Measurements from ENCODE around the gene SVEP1. TPM values are rescaled to one million over a fixed set of nuclear protein-coding genes. Genes with fewer than 3 reads are reported as not detected.

SVEP1 gene
- total RNA-seq, 1 experiment from 2014 or later = not detected

DNA sequence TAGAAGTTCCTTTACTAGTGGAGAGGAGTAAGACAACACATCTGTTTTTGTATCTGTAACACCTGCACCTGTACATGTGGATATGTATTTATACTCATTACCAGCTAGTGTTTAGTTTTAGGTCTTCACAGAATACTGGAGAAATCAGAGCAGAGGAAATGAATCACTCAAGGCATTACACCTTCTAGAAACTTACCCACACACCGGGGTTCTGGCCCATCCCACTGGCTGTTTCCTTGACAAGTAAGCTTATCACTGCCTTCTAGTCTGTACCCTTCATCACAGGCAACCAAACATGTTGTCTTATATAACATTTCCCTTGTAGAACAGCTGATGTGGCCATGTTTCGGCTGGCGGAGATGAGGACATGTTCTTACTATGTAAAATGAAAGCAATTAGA is 76.7 kb downstream of the SVEP1 start:
- no peak overlapping the region for H3K4me3 ChIP-seq (ENCODE audit: low read length)
- H3K4me2 ChIP-seq (ENCODE audit: low read depth, low read length, poor library complexity, severe bottlenecking) = no peak overlapping the region

DNA sequence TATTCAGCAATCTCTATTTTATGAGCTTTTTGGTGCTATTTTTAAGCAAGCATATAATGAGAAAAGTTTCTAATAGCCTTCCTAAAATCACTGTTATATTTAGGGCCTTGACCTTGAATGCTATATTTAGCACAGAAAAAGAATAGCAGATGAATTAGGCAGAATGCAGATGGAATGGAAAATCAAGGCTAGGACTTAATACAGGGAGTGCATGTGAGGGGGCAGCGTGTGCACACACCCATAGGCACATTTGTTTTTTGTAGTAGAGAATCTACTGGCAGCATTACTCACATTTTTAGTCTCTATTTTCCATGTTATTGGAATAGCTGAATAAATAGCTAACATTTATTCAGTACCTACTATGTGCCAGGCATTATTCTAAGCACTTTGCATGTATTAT is 79.9 kb downstream of the SVEP1 start:
- H3K9me3 ChIP-seq (ENCODE audit: low read length) = no peaks in the 10 kb centered on the region
- H3K9me2 ChIP-seq (replicated peaks; ENCODE audit: insufficient read depth, low read length) = no peaks in the 10 kb centered on the region
- H2AFZ ChIP-seq (ENCODE audit: low read length) = no peak overlapping the region
- no peak overlapping the region for H3K27ac ChIP-seq (ENCODE audit: low read length)
- no peak for DNase-seq
- H3K27me3 ChIP-seq (ENCODE audit: low read length) = no peaks in the 10 kb centered on the region
- no peaks in the 10 kb centered on the region for H3K4me1 ChIP-seq (ENCODE audit: low read length)
- H3K4me2 ChIP-seq (ENCODE audit: low read depth, low read length, poor library complexity, severe bottlenecking) = no peak overlapping the region
- H3K9ac ChIP-seq (ENCODE audit: low read length) = no peak overlapping the region
- H3K36me3 ChIP-seq (ENCODE audit: insufficient read depth, low read length) = no peaks in the 10 kb centered on the region
- H3K79me2 ChIP-seq (ENCODE audit: low read length) = no peaks in the 10 kb centered on the region
- no peaks in the 10 kb centered on the region for H4K20me1 ChIP-seq (ENCODE audit: insufficient read depth, low read depth, low read length)
- no peak overlapping the region for H3K4me3 ChIP-seq (ENCODE audit: low read length)

More for the DNA sequence above, 76.7 kb downstream of the SVEP1 start:
- Histone ChIP-seq H3K9me2 (replicated peaks; ENCODE audit: insufficient read depth, low read length) (no peaks in the 10 kb centered on the region), H3K27me3 (ENCODE audit: low read length) (no peaks in the 10 kb centered on the region), H3K9me3 (ENCODE audit: low read length) (no peaks in the 10 kb centered on the region), H4K20me1 (ENCODE audit: insufficient read depth, low read depth, low read length) (no peaks in the 10 kb centered on the region), H3K9ac (ENCODE audit: low read length) (no peak overlapping the region), H3K4me1 (ENCODE audit: low read length) (no peaks in the 10 kb centered on the region), H3K36me3 (ENCODE audit: insufficient read depth, low read length) (no peaks in the 10 kb centered on the region), H3K27ac (ENCODE audit: low read length) (no peak overlapping the region), H3K79me2 (ENCODE audit: low read length) (no peaks in the 10 kb centered on the region), H2AFZ (ENCODE audit: low read length) (no peak overlapping the region)
- no peak for DNase-seq

DNA sequence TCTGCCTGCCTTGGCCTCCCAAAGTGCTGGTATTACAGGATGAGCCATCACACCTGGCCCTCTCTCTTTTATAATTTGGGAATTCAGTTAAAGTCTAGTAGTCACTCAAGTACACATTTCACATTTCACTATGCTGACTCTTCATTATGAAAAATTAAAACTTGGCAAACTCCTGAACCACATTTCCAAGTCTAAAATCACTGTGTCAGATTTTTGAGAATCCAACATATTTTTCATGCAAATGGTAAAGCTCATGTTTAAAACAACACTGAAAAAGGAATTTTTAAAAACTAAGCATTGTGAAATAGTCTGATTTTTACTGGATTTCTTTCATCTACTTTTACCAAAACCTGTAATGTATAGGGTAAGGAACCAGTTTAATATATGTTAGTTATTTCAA is 92.3 kb downstream of the SVEP1 start:
- Histone ChIP-seq H3K9me3 (ENCODE audit: low read length) (no peaks in the 10 kb centered on the region), H3K9me2 (replicated peaks; ENCODE audit: insufficient read depth, low read length) (no peaks in the 10 kb centered on the region)

DNA sequence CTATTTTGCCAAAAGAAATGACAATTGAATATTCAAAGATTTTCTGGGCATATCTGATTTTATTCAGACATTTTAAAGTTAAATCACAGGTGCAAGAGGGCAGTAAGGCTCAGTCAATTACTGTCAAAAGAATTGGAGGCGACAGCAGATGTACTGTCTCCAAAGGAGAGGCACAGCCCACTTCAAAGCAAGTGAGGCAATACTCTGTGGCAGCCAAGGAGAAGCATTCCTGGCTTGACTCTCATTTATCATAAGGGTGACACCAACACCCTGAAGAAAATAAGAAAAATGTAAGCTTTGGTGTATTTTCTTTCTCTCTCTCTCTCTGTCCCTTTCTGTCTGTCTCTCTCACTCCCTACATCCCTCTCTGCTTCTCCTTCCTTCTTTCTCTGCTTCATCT is 93.3 kb downstream of the SVEP1 start:
- no peaks in the 10 kb centered on the region for H3K9me2 ChIP-seq (replicated peaks; ENCODE audit: insufficient read depth, low read length)

More for the DNA sequence above, 92.3 kb downstream of the SVEP1 start:
- no peaks in the 10 kb centered on the region for H4K20me1 ChIP-seq (ENCODE audit: insufficient read depth, low read depth, low read length)
- H3K79me2 ChIP-seq (ENCODE audit: low read length) = no peaks in the 10 kb centered on the region
- H3K27me3 ChIP-seq (ENCODE audit: low read length) = no peaks in the 10 kb centered on the region
- no peak for DNase-seq
- H3K4me3 ChIP-seq (ENCODE audit: low read length) = no peak overlapping the region
- H3K4me1 ChIP-seq (ENCODE audit: low read length) = no peaks in the 10 kb centered on the region
- no peaks in the 10 kb centered on the region for H3K36me3 ChIP-seq (ENCODE audit: insufficient read depth, low read length)
- no peak overlapping the region for H3K4me2 ChIP-seq (ENCODE audit: low read depth, low read length, poor library complexity, severe bottlenecking)
- no peak overlapping the region for H2AFZ ChIP-seq (ENCODE audit: low read length)
- no peak overlapping the region for H3K27ac ChIP-seq (ENCODE audit: low read length)
- H3K9ac ChIP-seq (ENCODE audit: low read length) = no peak overlapping the region

DNA sequence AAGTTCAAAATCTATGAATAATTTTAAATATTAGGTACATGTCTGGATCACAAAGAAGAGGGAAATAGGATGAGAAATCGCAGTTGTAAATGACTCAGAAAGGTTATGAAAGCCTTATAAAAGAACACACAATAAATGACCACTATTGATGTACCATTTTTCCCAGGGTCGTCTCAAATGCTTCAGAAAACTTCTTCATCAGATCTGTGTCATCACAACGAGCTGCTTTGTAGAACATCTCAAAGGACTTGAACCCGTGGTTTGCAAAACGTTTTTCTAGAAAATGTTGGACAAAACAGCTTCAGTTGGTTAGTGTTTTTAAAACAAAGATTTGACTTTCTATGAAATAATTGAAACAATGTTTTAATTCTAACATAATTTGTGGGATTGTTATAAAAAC is 100.1 kb downstream of the SVEP1 start:
- H3K9me3 ChIP-seq (ENCODE audit: low read length) = no peaks in the 10 kb centered on the region
- H3K4me3 ChIP-seq (ENCODE audit: low read length) = no peak overlapping the region
- no peak overlapping the region for H3K9ac ChIP-seq (ENCODE audit: low read length)
- no peaks in the 10 kb centered on the region for H3K9me2 ChIP-seq (replicated peaks; ENCODE audit: insufficient read depth, low read length)
- H3K27me3 ChIP-seq (ENCODE audit: low read length) = no peaks in the 10 kb centered on the region
- no peak overlapping the region for H2AFZ ChIP-seq (ENCODE audit: low read length)
- H3K4me1 ChIP-seq (ENCODE audit: low read length) = no peaks in the 10 kb centered on the region
- no peak overlapping the region for H3K4me2 ChIP-seq (ENCODE audit: low read depth, low read length, poor library complexity, severe bottlenecking)
- H3K27ac ChIP-seq (ENCODE audit: low read length) = no peak overlapping the region
- no peaks in the 10 kb centered on the region for H3K79me2 ChIP-seq (ENCODE audit: low read length)
- no peak for DNase-seq
- H3K36me3 ChIP-seq (ENCODE audit: insufficient read depth, low read length) = no peaks in the 10 kb centered on the region
- H4K20me1 ChIP-seq (ENCODE audit: insufficient read depth, low read depth, low read length) = no peaks in the 10 kb centered on the region

More for the DNA sequence above, 93.3 kb downstream of the SVEP1 start:
- no peak overlapping the region for H3K4me2 ChIP-seq (ENCODE audit: low read depth, low read length, poor library complexity, severe bottlenecking)
- H3K79me2 ChIP-seq (ENCODE audit: low read length) = no peaks in the 10 kb centered on the region
- no peak overlapping the region for H2AFZ ChIP-seq (ENCODE audit: low read length)
- H3K4me1 ChIP-seq (ENCODE audit: low read length) = no peaks in the 10 kb centered on the region
- H3K4me3 ChIP-seq (ENCODE audit: low read length) = no peak overlapping the region
- no peak overlapping the region for H3K9ac ChIP-seq (ENCODE audit: low read length)
- no peak overlapping the region for H3K27ac ChIP-seq (ENCODE audit: low read length)
- no peaks in the 10 kb centered on the region for H4K20me1 ChIP-seq (ENCODE audit: insufficient read depth, low read depth, low read length)
- no peaks in the 10 kb centered on the region for H3K36me3 ChIP-seq (ENCODE audit: insufficient read depth, low read length)
- no peaks in the 10 kb centered on the region for H3K27me3 ChIP-seq (ENCODE audit: low read length)
- no peaks in the 10 kb centered on the region for H3K9me3 ChIP-seq (ENCODE audit: low read length)
- no peak for DNase-seq

DNA sequence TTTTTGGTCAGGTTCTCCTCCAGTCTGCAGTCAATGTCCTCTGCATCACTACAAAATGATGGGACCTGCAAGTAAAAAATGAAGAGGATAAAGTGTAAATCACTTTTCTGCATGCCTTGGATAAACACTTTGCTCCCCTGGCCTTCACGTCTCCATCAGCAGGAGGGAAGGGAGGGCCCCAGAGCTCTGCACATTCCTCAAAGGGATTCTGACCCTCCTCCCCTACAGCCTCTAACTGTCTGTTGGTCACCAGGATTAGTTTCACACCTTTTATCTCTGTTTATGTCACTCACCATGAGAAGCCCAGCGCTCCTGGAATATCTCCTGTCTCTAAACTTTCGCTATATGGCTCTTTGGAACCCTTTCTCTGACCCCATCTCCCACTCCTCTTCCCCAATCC is 103.3 kb downstream of the SVEP1 start:
- Histone ChIP-seq H3K9ac (ENCODE audit: low read length) (no peak overlapping the region), H3K27ac (ENCODE audit: low read length) (no peak overlapping the region), H2AFZ (ENCODE audit: low read length) (no peak overlapping the region), H3K36me3 (ENCODE audit: insufficient read depth, low read length) (no peaks in the 10 kb centered on the region), H4K20me1 (ENCODE audit: insufficient read depth, low read depth, low read length) (no peaks in the 10 kb centered on the region), H3K9me2 (replicated peaks; ENCODE audit: insufficient read depth, low read length) (no peaks in the 10 kb centered on the region), H3K4me3 (ENCODE audit: low read length) (no peak overlapping the region), H3K9me3 (ENCODE audit: low read length) (no peaks in the 10 kb centered on the region), H3K4me2 (ENCODE audit: low read depth, low read length, poor library complexity, severe bottlenecking) (no peak overlapping the region), H3K79me2 (ENCODE audit: low read length) (no peaks in the 10 kb centered on the region), H3K4me1 (ENCODE audit: low read length) (no peaks in the 10 kb centered on the region), H3K27me3 (ENCODE audit: low read length) (no peaks in the 10 kb centered on the region)
- DNase-seq = no peak

DNA sequence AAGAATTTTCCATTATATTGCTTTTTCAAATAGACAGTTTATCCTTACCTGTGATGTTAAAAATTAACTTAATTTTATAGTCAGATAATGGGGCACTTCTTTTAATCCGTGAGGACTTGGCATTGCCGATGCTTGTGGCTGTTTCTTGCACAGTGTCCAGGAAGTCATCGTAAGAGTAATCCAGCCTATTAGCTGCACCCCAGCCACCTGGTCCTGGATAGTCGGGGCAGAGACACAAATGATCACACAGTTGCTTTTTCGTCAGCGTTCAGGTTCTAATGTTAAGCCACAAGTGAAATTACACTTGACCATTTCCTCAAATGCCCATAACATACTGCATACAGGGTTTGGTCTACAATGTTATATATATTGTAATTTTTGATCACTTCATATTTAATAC is 107.4 kb downstream of the SVEP1 start:
- H3K4me2 ChIP-seq (ENCODE audit: low read depth, low read length, poor library complexity, severe bottlenecking) = no peak overlapping the region
- no peaks in the 10 kb centered on the region for H3K36me3 ChIP-seq (ENCODE audit: insufficient read depth, low read length)
- no peaks in the 10 kb centered on the region for H3K4me1 ChIP-seq (ENCODE audit: low read length)
- DNase-seq = no peak
- no peak overlapping the region for H2AFZ ChIP-seq (ENCODE audit: low read length)
- no peaks in the 10 kb centered on the region for H3K9me2 ChIP-seq (replicated peaks; ENCODE audit: insufficient read depth, low read length)
- no peaks in the 10 kb centered on the region for H4K20me1 ChIP-seq (ENCODE audit: insufficient read depth, low read depth, low read length)
- no peaks in the 10 kb centered on the region for H3K9me3 ChIP-seq (ENCODE audit: low read length)
- no peaks in the 10 kb centered on the region for H3K27me3 ChIP-seq (ENCODE audit: low read length)
- no peaks in the 10 kb centered on the region for H3K79me2 ChIP-seq (ENCODE audit: low read length)
- H3K4me3 ChIP-seq (ENCODE audit: low read length) = no peak overlapping the region
- no peak overlapping the region for H3K27ac ChIP-seq (ENCODE audit: low read length)
- no peak overlapping the region for H3K9ac ChIP-seq (ENCODE audit: low read length)

DNA sequence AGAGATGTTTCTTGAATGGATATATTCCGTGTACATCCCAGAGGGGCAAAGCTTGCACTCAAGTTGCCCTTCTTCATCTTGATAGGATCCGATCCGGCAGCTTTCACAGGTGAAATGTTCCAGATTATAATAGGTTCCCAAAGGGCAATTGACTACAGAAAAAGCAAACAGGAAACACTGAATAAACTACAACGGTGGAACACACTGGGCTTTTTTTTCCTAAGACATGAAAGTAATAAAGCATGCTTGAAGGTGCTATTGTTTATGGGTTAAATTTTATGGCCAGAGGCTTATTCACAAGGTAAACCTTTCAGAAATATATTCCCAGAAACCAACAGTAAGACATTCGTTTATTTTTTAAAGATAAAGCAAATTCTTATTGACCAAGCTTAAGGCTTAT is 110.6 kb downstream of the SVEP1 start:
- H3K27me3 ChIP-seq (ENCODE audit: low read length) = no peaks in the 10 kb centered on the region
- no peaks in the 10 kb centered on the region for H3K9me3 ChIP-seq (ENCODE audit: low read length)
- no peak overlapping the region for H3K27ac ChIP-seq (ENCODE audit: low read length)
- no peaks in the 10 kb centered on the region for H3K9me2 ChIP-seq (replicated peaks; ENCODE audit: insufficient read depth, low read length)
- H3K9ac ChIP-seq (ENCODE audit: low read length) = no peak overlapping the region
- H4K20me1 ChIP-seq (ENCODE audit: insufficient read depth, low read depth, low read length) = no peaks in the 10 kb centered on the region
- H2AFZ ChIP-seq (ENCODE audit: low read length) = no peak overlapping the region
- no peak for DNase-seq
- H3K36me3 ChIP-seq (ENCODE audit: insufficient read depth, low read length) = no peaks in the 10 kb centered on the region
- no peak overlapping the region for H3K4me3 ChIP-seq (ENCODE audit: low read length)
- H3K79me2 ChIP-seq (ENCODE audit: low read length) = no peaks in the 10 kb centered on the region
- H3K4me1 ChIP-seq (ENCODE audit: low read length) = no peaks in the 10 kb centered on the region
- no peak overlapping the region for H3K4me2 ChIP-seq (ENCODE audit: low read depth, low read length, poor library complexity, severe bottlenecking)

GRCh38 chr9:110465190-110465589 is 114.4 kb downstream of the SVEP1 start:
- Histone ChIP-seq H3K27ac (ENCODE audit: low read length) (no peak overlapping the region), H3K4me2 (ENCODE audit: low read depth, low read length, poor library complexity, severe bottlenecking) (no peak overlapping the region), H3K9me2 (replicated peaks; ENCODE audit: insufficient read depth, low read length) (no peaks in the 10 kb centered on the region), H3K9me3 (ENCODE audit: low read length) (no peaks in the 10 kb centered on the region), H3K4me3 (ENCODE audit: low read length) (no peak overlapping the region), H3K79me2 (ENCODE audit: low read length) (no peaks in the 10 kb centered on the region), H4K20me1 (ENCODE audit: insufficient read depth, low read depth, low read length) (no peaks in the 10 kb centered on the region), H3K27me3 (ENCODE audit: low read length) (no peaks in the 10 kb centered on the region), H2AFZ (ENCODE audit: low read length) (no peak overlapping the region), H3K36me3 (ENCODE audit: insufficient read depth, low read length) (no peaks in the 10 kb centered on the region), H3K4me1 (ENCODE audit: low read length) (no peaks in the 10 kb centered on the region), H3K9ac (ENCODE audit: low read length) (no peak overlapping the region)
- no peak for DNase-seq
